Fibroblast of pulmonary artery (primary cell): ENCODE results near the gene KLF2.
A peak's percentile ranks its signal among the peaks of the same experiment; 100 is the strongest.

Experiments used
- DNase-seq: peaks from one replicate; pipeline ENCODE4 v3.0.0-alpha.2; 2010; ENCODE audit warnings: low read depth
- H3K4me3 ChIP-seq: replicated peaks from 2 replicates; pipeline ENCODE4 v1.5.1; 2011; ENCODE audit warnings: low read depth, mild to moderate bottlenecking, control low read depth, low read length, moderate library complexity
- CTCF ChIP-seq: IDR thresholded peaks from 2 replicates; pipeline ENCODE4 v1.5.1; 2011; ENCODE audit warnings: mild to moderate bottlenecking, control low read depth, low read length, inconsistent platforms; ENCODE audit errors: missing control alignments

The KLF2 gene

GRCh38 chr19:16330368-16330801 lies 5.8 kb downstream of the KLF2 start:
- H3K4me3 ChIP-seq, result no peak overlapping the region
- DNase-seq, result peak; percentile 87
- no peak for TF ChIP-seq CTCF

- no peak overlapping the region for H3K4me3 ChIP-seq
- peak; percentile 58 for DNase-seq
These were observed 6.4 kb downstream of the KLF2 start for GRCh38 chr19:16330806-16331690.

GRCh38 chr19:16333001-16333586 lies 8.5 kb downstream of the KLF2 start:
- DNase-seq, result no peak
- H3K4me3 ChIP-seq, result no peak overlapping the region
- TF ChIP-seq CTCF, result no peak

More at GRCh38 chr19:16330806-16331690, 6.4 kb downstream of the KLF2 start:
- no peak for TF ChIP-seq CTCF

- DNase-seq, result no peak
- no peak overlapping the region for H3K4me3 ChIP-seq
- TF ChIP-seq CTCF, result no peak
These were observed 9.8 kb downstream of the KLF2 start for GRCh38 chr19:16334411-16334810.

- H3K4me3 ChIP-seq, result no peak overlapping the region
- DNase-seq, result no peak
- no peak for TF ChIP-seq CTCF
These were observed 10.6 kb downstream of the KLF2 start for GRCh38 chr19:16335226-16335625.

- H3K4me3 ChIP-seq, result no peak overlapping the region
- DNase-seq, result no peak
- no peak for TF ChIP-seq CTCF
These were observed 11.9 kb downstream of the KLF2 start for GRCh38 chr19:16336571-16336970.
